C4-2B (cell line): ENCODE data around the gene AKAP9.

ENCODE experiments used
- ZFX ChIP-seq: fragments of 450-650 bp; IDR thresholded peaks from 2 replicates; pipeline ENCODE4 v1.6.1; 2017
- TF ChIP-seq, protein P1 (sequence below): fragments of 450-650 bp; conservative IDR thresholded peaks from 2 replicates; pipeline ENCODE4 v1.5.1; 2017; ENCODE audit warnings: mild to moderate bottlenecking

GRCh38 chr7:92075455-92076158, 134.9 kb downstream of the AKAP9 start:
- TF ChIP-seq, protein P1, sequence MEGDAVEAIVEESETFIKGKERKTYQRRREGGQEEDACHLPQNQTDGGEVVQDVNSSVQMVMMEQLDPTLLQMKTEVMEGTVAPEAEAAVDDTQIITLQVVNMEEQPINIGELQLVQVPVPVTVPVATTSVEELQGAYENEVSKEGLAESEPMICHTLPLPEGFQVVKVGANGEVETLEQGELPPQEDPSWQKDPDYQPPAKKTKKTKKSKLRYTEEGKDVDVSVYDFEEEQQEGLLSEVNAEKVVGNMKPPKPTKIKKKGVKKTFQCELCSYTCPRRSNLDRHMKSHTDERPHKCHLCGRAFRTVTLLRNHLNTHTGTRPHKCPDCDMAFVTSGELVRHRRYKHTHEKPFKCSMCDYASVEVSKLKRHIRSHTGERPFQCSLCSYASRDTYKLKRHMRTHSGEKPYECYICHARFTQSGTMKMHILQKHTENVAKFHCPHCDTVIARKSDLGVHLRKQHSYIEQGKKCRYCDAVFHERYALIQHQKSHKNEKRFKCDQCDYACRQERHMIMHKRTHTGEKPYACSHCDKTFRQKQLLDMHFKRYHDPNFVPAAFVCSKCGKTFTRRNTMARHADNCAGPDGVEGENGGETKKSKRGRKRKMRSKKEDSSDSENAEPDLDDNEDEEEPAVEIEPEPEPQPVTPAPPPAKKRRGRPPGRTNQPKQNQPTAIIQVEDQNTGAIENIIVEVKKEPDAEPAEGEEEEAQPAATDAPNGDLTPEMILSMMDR = no peak
- no peak for TF ChIP-seq ZFX
